OCI-LY3 (cell line): Measurements from ENCODE around the gene SHISA8.

ENCODE experiments used
- EZH2phosphoT487 ChIP-seq: fragments of 200-600 bp; shearing (Covaris generic); IDR thresholded peaks from 2 replicates; pipeline ENCODE4 v1.6.1; 2018; ENCODE audit warnings: antibody characterized with exemption, mixed run types, low read depth
- TF ChIP-seq, protein P1 (sequence below): fragments of 200-600, 300-600 bp; sonication (generic); IDR thresholded peaks from 2 replicates; pipeline ENCODE4 v1.5.1; 2014; ENCODE audit warnings: antibody characterized with exemption, low read length, low read depth

DNA sequence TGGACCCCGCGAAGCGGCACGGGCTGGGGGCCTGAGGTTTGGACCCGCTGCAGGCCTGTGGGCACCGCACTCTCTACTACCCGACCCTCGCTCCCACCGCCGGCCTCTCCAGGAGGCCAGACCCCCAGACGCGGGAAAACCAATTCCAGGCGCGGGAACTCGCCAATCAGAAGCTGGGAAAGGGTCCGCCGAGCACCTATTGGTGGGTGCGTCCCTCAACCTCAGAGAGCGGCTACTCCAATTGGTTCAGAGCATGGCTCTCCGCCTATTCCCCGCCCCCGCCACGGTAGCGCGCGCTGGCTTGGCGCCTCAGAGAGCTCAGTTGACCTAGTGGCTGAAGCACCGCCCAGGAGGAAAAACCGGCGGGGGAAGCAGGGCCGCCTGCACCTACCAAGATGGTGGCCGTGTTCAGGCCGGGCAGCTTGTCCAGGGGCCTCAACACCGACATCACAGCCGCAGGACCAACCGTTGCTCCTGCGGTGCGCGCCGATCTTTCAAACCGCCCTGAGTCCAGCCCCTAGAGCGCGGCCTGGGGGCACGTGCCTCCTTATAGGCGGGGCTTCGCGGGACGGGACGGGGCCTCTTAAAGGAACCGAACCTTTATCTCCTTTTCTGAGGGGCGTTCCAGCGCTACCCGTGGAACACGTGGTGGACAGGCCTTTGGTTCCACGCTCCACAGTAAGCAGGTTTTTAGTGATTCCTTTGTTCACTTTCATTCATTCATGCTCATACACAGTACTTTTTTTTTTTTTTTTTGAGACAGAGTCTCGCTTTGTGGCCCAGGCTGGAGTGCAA, 32.0 kb upstream of the SHISA8 start, which contains the start of gene CENPM:
- TF ChIP-seq, protein P1, sequence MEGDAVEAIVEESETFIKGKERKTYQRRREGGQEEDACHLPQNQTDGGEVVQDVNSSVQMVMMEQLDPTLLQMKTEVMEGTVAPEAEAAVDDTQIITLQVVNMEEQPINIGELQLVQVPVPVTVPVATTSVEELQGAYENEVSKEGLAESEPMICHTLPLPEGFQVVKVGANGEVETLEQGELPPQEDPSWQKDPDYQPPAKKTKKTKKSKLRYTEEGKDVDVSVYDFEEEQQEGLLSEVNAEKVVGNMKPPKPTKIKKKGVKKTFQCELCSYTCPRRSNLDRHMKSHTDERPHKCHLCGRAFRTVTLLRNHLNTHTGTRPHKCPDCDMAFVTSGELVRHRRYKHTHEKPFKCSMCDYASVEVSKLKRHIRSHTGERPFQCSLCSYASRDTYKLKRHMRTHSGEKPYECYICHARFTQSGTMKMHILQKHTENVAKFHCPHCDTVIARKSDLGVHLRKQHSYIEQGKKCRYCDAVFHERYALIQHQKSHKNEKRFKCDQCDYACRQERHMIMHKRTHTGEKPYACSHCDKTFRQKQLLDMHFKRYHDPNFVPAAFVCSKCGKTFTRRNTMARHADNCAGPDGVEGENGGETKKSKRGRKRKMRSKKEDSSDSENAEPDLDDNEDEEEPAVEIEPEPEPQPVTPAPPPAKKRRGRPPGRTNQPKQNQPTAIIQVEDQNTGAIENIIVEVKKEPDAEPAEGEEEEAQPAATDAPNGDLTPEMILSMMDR = no peak
- TF ChIP-seq EZH2phosphoT487 = no peak
